Transverse colon (tissue), 4 donors: ENCODE measurements around the gene ZC3H14. TPM values are rescaled to one million over a fixed set of nuclear protein-coding genes. Genes with fewer than 3 reads are reported as not detected.
A peak's percentile ranks its signal among the peaks of the same experiment; 100 is the strongest.

ENCODE experiments used
- DNase-seq: peaks from one replicate; pipeline ENCODE4 v3.0.0-alpha.2; 2019
- H3K27ac ChIP-seq, 4 donors: fragments of 200-600 bp; sonication (generic); 2 replicates each; pipeline ENCODE4 v1.5.1; 2016 to 2018; ENCODE audit warnings: inconsistent platforms in 4 of 4
- H3K27me3 ChIP-seq: fragments of 200-600 bp; sonication (generic); 2 replicates; pipeline ENCODE4 v1.5.1; 2017; ENCODE audit warnings: inconsistent platforms
- H3K36me3 ChIP-seq, 4 donors: fragments of 200-600 bp; sonication (generic); 2 replicates each; pipeline ENCODE4 v1.5.1; 2017 to 2019; ENCODE audit warnings: inconsistent platforms in 4 of 4
- H3K4me1 ChIP-seq, 4 donors: fragments of 200-600 bp; sonication (generic); 2 replicates each; pipeline ENCODE4 v1.5.1; 2017 to 2020; ENCODE audit warnings: inconsistent platforms in 4 of 4
- H3K4me3 ChIP-seq, 4 donors: fragments of 200-600 bp; sonication (generic); 1 replicate in 1 of 4; 2 replicates in 3 of 4; pipeline versions ENCODE4 v1.5.1 to v1.6.1; 2017 to 2019; ENCODE audit warnings: inconsistent platforms in 4 of 4
- H3K9me3 ChIP-seq, 2 donors: fragments of 200-600 bp; sonication (generic); 2 replicates each; pipeline ENCODE4 v1.5.1; 2017 to 2019; ENCODE audit warnings: inconsistent platforms in 2 of 2
- EP300 ChIP-seq: sonication (generic); formaldehyde crosslinking; IDR thresholded peaks from one replicate; pipeline ENCODE4 v1.6.1; 2017; ENCODE audit warnings: antibody characterized with exemption, low read depth
- POLR2A ChIP-seq: fragments of 450-650 bp; IDR thresholded peaks from one replicate; pipeline ENCODE4 v1.6.1; 2016; ENCODE audit warnings: antibody characterized with exemption, mild to moderate bottlenecking, moderate library complexity
- POLR2AphosphoS5 ChIP-seq, 3 donors: sonication (generic); formaldehyde crosslinking; IDR thresholded peaks; one replicate each; pipeline ENCODE4 v1.6.1; 2016; ENCODE audit warnings: antibody characterized with exemption in 3 of 3
- WGBS, 2 donors: methylation state at CpG; one replicate each; pipeline ENCODE4 v1.1.5; 2018; ENCODE audit warnings: low coverage in 1 of 2; 5-methylcytosine and 5-hydroxymethylcytosine counted together
- in situ Hi-C, 4 donors: fragments of 200-750 bp; cut with MboI; loops; one replicate each; pipeline versions ENCODE4 v1.15.0 to v1.15.1; 2017; ENCODE audit warnings: low sequenced_read_pairs in 3 of 4, low pct_ligation_motif_present in 1 of 4, low pct_unique_long_range_greater_than_20kb in 1 of 4
- intact Hi-C: fragments of 100-400 bp; cut with DNase I; formaldehyde crosslinking; loops from one replicate; pipeline ENCODE4 v1.15.1; 2023; ENCODE audit warnings: low total_unique reads
- total RNA-seq, 4 donors: library from RNA; depleted of rRNA; stranded (reverse); fragments of >200 nt; gene quantifications; one replicate each; pipeline ENCODE4 v1.1.0, GENCODE V29; 2016
- TF ChIP-seq, protein P1 (sequence below), 5 experiments: fragments of 200-600 bp in 3 of 5; fragments of 450-650 bp in 2 of 5; sonication (generic) in 3 of 5; IDR thresholded peaks; 1 replicate in 2 of 5; 2 replicates in 3 of 5; pipeline ENCODE4 v1.5.1; 2016 to 2017; ENCODE audit warnings: antibody characterized with exemption in 5 of 5, inconsistent platforms in 3 of 5, mild to moderate bottlenecking in 2 of 5, moderate library complexity in 1 of 5

Gene ZC3H14
- total RNA-seq, 4 donors from 2014 or later, result 29.9 to 103 (median 81.0) TPM

DNA sequence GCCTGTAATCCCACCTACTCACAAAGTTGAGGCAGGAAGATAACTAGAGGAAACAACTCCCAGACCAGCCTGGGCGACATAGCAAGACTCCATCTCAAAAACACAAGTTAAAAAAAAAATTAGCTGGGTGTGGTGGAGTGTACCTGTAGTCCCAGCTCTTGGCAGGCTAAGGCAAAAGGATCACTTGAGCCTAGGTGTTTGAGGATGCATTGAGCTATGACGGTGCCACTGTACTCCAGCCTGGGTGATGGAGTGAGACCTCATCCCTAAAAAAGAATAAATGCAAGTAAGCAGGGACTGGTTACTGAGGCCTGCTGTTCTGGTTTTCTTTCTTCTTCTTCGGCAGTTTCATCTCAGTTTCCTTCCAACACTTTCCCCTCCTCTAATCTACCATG lies 15.5 kb upstream of the ZC3H14 start:
- intact Hi-C loops, result no loop called here

DNA sequence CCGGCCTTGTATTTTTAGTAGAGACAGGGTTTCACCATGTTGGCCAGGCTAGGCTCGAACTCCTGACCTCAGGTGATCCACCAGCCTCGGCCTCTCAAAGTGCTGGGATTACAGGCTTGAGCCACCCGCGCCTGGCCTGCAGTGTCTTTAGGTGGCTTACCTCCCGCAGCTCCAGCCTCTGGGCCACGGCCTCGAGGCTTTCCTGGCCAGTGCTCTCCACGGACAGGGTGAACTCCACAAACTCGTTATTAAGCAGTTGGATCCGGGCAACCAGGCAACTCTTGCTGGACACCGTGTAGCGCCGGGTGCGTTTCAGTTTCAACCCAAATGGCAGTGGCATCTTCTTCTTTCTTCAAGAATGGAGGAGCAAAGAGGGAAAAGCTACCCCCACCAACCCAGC lies 12.8 kb upstream of the ZC3H14 start:
- H3K4me1 ChIP-seq, result peaks cover 7 to 71% (median 52%) of the 10 kb centered on the region in 4 donors
- in situ Hi-C loops (loop anchor here in 1 of 4 donors (25.0 kb wide), 1 partner anchor 363 kb away; no protein-coding TSS in a partner anchor), intact Hi-C loops (no loop called here)
- no peak for DNase-seq
- peak overlapping the region in 2 of 4 donors; percentile 78 to 96 for H3K27ac ChIP-seq
- H3K4me3 ChIP-seq, result no peak overlapping the region
- TF ChIP-seq, protein P1, sequence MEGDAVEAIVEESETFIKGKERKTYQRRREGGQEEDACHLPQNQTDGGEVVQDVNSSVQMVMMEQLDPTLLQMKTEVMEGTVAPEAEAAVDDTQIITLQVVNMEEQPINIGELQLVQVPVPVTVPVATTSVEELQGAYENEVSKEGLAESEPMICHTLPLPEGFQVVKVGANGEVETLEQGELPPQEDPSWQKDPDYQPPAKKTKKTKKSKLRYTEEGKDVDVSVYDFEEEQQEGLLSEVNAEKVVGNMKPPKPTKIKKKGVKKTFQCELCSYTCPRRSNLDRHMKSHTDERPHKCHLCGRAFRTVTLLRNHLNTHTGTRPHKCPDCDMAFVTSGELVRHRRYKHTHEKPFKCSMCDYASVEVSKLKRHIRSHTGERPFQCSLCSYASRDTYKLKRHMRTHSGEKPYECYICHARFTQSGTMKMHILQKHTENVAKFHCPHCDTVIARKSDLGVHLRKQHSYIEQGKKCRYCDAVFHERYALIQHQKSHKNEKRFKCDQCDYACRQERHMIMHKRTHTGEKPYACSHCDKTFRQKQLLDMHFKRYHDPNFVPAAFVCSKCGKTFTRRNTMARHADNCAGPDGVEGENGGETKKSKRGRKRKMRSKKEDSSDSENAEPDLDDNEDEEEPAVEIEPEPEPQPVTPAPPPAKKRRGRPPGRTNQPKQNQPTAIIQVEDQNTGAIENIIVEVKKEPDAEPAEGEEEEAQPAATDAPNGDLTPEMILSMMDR (IDR thresholded peaks at IDR 0.05), result no peak
- TF ChIP-seq POLR2AphosphoS5 (IDR thresholded peaks at IDR 0.05) (no peak), POLR2A (no peak), EP300 (no peak)
- peaks cover 7% of the 10 kb centered on the region for H3K27me3 ChIP-seq
- WGBS, 2 donors, result 95% methylated on average over 15 of the region's 15 CpGs; no CpG with 5 or more reads in 1 of the 2 donors
- H3K36me3 ChIP-seq, result peaks cover 0 to 5% (median 0%) of the 10 kb centered on the region in 4 donors
- H3K9me3 ChIP-seq, result no peaks in the 10 kb centered on the region

More for the DNA sequence above, 15.5 kb upstream of the ZC3H14 start:
- Histone ChIP-seq H3K36me3 (peaks cover 0 to 5% (median 0%) of the 10 kb centered on the region in 4 donors), H3K4me3 (no peak overlapping the region), H3K4me1 (peaks cover 0 to 80% (median 52%) of the 10 kb centered on the region in 4 donors), H3K27ac (peak overlapping the region; percentile 67 to 72 (median 72)), H3K27me3 (peaks cover 4% of the 10 kb centered on the region), H3K9me3 (no peaks in the 10 kb centered on the region)
- TF ChIP-seq, protein P1 (IDR thresholded peaks at IDR 0.05), result no peak
- TF ChIP-seq POLR2A, result no peak
- TF ChIP-seq EP300, result no peak
- TF ChIP-seq POLR2AphosphoS5 (IDR thresholded peaks at IDR 0.05), result no peak
- in situ Hi-C loops, result no loop called here
- 63 to 83% methylated on average over 1 to 3 of the region's 3 CpGs for WGBS, 2 donors
- no peak for DNase-seq

DNA sequence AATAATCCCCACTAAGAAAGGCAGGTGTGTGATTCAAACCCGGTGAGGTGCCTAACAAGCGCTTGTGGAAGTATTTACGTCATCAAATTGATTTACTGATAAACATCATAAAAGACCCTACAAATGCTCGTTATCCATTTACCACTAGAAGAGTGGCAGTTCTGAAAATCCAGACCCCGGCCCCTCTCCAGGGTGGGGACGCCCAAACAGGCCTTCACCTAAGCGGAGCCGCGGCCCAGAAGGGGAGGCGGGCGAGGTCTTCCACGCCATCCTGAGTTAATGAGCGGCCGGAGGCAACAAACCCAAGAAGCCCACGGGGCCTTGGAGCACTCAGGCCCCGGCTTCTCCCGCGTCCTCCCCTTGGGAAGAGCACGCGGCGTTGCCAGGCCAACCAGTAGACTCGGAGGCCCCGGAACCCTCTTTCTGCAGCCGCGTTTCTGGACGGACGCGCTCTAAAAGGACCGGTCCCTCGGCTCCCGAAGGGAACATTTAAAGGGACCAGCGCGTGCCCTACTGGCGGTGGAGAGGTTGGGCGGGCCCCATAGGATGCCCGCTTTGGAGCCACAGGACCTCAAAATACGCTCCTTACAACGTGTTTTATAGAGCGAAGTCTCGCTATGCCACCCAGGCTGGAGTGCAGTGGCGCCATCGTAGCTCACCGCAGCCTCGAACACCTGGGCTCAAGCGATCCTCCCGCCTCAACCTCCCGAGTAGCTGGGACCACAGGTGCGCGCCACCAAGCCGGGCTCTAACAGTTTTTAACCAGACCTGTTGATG lies 11.6 kb upstream of the ZC3H14 start:
- Histone ChIP-seq H3K9me3 (no peaks in the 10 kb centered on the region), H3K36me3 (peaks cover 0 to 5% (median 0%) of the 10 kb centered on the region in 4 donors), H3K27ac (peak overlapping the region; percentile 78 to 96 (median 85)), H3K4me1 (peaks cover 7 to 72% (median 54%) of the 10 kb centered on the region in 4 donors), H3K4me3 (peak overlapping the region; percentile 24 to 69 (median 56)), H3K27me3 (peaks cover 9% of the 10 kb centered on the region)
- TF ChIP-seq POLR2A, result peak; percentile 55
- TF ChIP-seq POLR2AphosphoS5 (IDR thresholded peaks at IDR 0.05), result peak; percentile 64 to 71 (median 64)
- TF ChIP-seq EP300, result no peak
- TF ChIP-seq, protein P1 (IDR thresholded peaks at IDR 0.05), result peak; percentile 27 to 64 (median 40)
- in situ Hi-C loops, result loop anchor here in 1 of 4 donors (25.0 kb wide), 1 partner anchor 364 kb away; no protein-coding TSS in a partner anchor
- DNase-seq, result peak; percentile 84
- WGBS, 2 donors, result 14% methylated on average over 43 of the region's 50 CpGs; no CpG with 5 or more reads in 1 of the 2 donors
- intact Hi-C loops, result no loop called here

DNA sequence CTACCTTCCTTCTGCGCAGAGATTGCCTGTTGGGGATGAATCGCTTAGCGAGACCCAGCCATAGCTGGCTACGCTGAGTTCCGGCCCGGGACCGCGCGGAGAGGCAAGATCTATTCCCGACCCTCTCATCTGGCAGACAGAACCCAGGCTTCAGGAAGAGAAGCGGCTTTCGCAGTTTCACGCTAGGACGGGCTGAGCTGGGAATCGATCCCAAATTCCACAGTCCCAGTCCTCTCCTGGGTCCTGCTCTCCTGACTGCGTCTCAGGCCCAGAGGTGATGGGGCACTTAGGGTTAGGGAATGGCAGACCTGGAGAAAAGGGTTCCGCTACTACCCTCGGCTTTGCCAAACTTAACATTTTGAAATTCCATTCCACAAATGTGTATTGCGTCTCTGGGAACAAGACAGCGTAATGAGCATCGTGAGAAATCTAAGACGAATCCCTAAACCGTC lies 10.8 kb upstream of the ZC3H14 start:
- 10 to 20% methylated on average over 2 to 23 of the region's 23 CpGs for WGBS, 2 donors
- Histone ChIP-seq H3K36me3 (peaks cover 0 to 5% (median 0%) of the 10 kb centered on the region in 4 donors), H3K9me3 (no peaks in the 10 kb centered on the region), H3K27ac (peak overlapping the region; percentile 78 to 96 (median 85)), H3K4me1 (peaks cover 7 to 65% (median 51%) of the 10 kb centered on the region in 4 donors), H3K4me3 (peak overlapping the region; percentile 24 to 69 (median 56)), H3K27me3 (peaks cover 12% of the 10 kb centered on the region)
- no peak for DNase-seq
- intact Hi-C loops, result no loop called here
- in situ Hi-C loops, result loop anchor here in 1 of 4 donors (25.0 kb wide), 1 partner anchor 365 kb away; no protein-coding TSS in a partner anchor
- no peak for TF ChIP-seq POLR2AphosphoS5 (IDR thresholded peaks at IDR 0.05)
- no peak for TF ChIP-seq EP300
- TF ChIP-seq, protein P1 (IDR thresholded peaks at IDR 0.05), result no peak
- no peak for TF ChIP-seq POLR2A
